IPS DF 4.7 (cell line): ENCODE results near the gene MRPL9.
"Not testable (repeated sequence)": the region's sequence is repeated elsewhere in the genome, so short reads cannot be mapped to it uniquely, and the experiment has no call there.

Experiments used
- DNase-seq: peaks from one replicate; pipeline ENCODE4 v3.0.0-alpha.2; 2013; ENCODE audit warnings: low spot score; ENCODE audit errors: extremely low read depth

MRPL9 gene

GRCh38 chr1:151787689-151788088, 24.4 kb upstream of the MRPL9 start:
- DNase-seq, result no peak

GRCh38 chr1:151783796-151784195, 20.5 kb upstream of the MRPL9 start:
- no peak for DNase-seq

- no peak for DNase-seq
Measured at GRCh38 chr1:151782741-151783140, 19.4 kb upstream of the MRPL9 start.

GRCh38 chr1:151782026-151782425, 18.7 kb upstream of the MRPL9 start:
- not testable (repeated sequence) for DNase-seq

GRCh38 chr1:151780736-151781135, 17.4 kb upstream of the MRPL9 start:
- DNase-seq, result not testable (repeated sequence)

GRCh38 chr1:151779852-151780251, 16.6 kb upstream of the MRPL9 start:
- DNase-seq, result no peak

GRCh38 chr1:151777317-151777716, 14.0 kb upstream of the MRPL9 start:
- DNase-seq, result no peak

- DNase-seq, result no peak
Measured at GRCh38 chr1:151776665-151777062, 13.4 kb upstream of the MRPL9 start.

- DNase-seq, result no peak
Measured at GRCh38 chr1:151775894-151776664, 12.8 kb upstream of the MRPL9 start.

- DNase-seq, result no peak
Measured at GRCh38 chr1:151774256-151774922, 11.1 kb upstream of the MRPL9 start.

GRCh38 chr1:151773702-151774101, 10.4 kb upstream of the MRPL9 start:
- no peak for DNase-seq

- DNase-seq, result not testable (repeated sequence)
Measured at GRCh38 chr1:151769270-151769669, 6.0 kb upstream of the MRPL9 start.

GRCh38 chr1:151768351-151769066, 5.2 kb upstream of the MRPL9 start:
- DNase-seq, result not testable (repeated sequence)

- no peak for DNase-seq
Measured at GRCh38 chr1:151763990-151764389, 694 bp upstream of the MRPL9 start.

- DNase-seq, result no peak
Measured at GRCh38 chr1:151760597-151761385, 2.5 kb downstream of the MRPL9 start.

GRCh38 chr1:151759241-151759640, 4.1 kb downstream of the MRPL9 start:
- no peak for DNase-seq

- no peak for DNase-seq
Measured at GRCh38 chr1:151756291-151756690, 7.0 kb downstream of the MRPL9 start.

GRCh38 chr1:151741516-151741915, 21.8 kb downstream of the MRPL9 start:
- no peak for DNase-seq

- DNase-seq, result no peak
Measured at GRCh38 chr1:151739590-151740355, 23.5 kb downstream of the MRPL9 start.

- DNase-seq, result no peak
Measured at GRCh38 chr1:151737479-151737878, 25.8 kb downstream of the MRPL9 start.

- no peak for DNase-seq
Measured at GRCh38 chr1:151737026-151737425, 26.3 kb downstream of the MRPL9 start.
